SKM-1 (cell line): Measurements from ENCODE around the gene AP2A1.
"Not testable (repeated sequence)": the region's sequence is repeated elsewhere in the genome, so short reads cannot be mapped to it uniquely, and the experiment has no call there.

ENCODE experiments used
- DNase-seq: peaks from one replicate; lab custom pipeline; 2025; ENCODE audit not compliant: unreplicated experiment; lab: John Stamatoyannopoulos, UW

Gene AP2A1

DNA sequence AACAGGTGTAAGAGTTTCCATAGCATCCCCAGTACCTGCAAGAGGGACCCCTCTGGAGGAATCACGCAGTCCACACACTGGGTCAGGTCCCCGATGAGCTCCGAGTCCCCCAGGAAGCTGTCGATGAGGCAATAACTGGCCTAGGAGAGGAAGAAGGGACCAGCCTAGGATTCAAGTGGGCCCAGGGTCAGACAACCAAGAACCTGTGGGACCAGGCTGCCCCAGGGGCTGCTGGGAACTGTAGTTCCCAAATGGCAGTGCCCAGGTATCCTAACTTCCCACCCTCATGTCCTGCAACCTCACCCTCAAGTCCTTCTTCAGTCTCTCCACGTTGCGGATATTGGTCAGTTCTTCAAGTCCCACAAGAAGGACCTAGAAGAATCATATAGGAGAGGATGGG lies 44.5 kb downstream of the AP2A1 start:
- DNase-seq = no peak

- no peak for DNase-seq
Observed at GRCh38 chr19:49812452-49812996, 45.7 kb downstream of the AP2A1 start.

DNA sequence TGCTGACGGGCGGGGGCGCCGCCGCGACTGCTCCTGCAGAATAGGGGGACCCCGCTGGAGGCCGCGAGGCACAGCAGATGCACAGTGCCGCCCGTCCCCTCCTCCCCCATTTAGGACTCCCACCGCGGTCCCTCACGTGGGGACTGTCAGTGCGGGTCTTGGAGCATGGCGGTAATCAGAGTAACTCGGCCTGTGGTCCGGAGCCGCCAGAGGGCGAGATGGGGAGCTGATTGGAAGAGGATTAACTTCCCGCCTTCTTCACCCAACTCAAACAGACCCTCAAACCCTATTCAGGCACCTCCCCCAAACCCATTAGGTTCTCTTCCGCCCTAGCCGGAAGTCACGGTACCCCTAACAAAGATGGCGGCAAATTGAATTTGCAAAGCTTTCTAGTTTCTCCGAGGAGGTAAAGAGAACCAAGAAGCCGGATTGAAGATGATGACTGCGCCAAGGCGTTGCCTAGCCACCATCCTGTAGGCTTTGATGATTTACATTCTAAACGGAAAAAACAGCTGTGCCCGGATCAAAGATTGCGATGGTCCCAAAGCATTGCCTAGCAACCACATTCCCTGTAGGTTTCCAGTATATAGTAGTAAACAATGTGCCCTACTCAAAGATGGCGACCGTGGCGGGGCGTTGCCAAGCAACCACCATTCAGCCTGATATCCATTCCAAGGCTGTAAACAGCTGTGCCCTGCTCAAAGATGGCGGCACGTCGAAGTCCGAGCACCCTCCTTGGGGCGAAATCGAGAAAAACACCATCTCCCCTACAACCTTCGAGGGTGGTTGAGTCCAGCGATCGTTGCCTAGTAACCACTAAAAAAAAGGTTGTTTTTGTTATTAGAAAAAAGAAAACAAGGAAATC lies 46.4 kb downstream of the AP2A1 start, which contains the start of gene FUZ:
Gene FUZ, minus strand, starts transcription at position 296 of the 865 bp plus-strand sequence. Its CDS starts 186 bp downstream, at position 110.
- no peak for DNase-seq

DNA sequence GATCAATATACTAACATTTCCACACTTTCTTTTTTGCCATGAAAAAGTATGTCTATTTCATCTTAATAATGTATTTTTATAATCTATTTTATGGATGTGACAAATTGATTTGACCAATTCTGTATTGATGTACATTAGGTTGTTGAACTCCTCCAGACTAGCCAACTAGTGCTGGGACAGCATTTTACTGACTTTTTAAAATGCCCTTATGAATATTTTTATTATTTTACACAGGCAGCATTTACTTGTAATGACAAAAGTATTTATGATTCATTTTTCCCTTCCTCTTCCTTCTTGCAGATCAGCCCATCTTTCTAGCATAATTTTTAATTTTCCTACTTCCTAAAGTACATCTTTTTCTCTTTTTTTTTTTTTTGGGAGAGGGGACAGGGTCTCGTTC lies 47.2 kb downstream of the AP2A1 start:
- DNase-seq = no peak

DNA sequence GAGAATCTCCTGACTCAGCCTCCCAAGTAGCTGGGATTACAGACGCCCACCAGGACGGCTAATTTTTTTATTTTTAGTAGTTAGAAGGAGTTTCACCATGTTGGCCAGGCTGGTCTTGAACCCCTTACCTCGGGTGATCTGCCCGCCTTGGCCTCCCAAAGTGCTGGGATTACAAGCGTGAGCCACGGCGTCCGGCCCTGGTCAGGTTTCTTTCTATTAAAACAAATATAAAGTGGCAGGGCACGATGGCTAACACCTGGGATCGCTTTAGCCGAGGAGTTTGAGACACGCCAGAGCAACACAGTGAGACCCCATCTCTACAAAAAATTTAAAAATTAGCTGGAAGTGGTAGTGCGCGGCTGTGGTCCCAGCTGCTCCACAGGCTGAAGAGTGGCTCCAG lies 49.8 kb downstream of the AP2A1 start:
- no peak for DNase-seq

DNA sequence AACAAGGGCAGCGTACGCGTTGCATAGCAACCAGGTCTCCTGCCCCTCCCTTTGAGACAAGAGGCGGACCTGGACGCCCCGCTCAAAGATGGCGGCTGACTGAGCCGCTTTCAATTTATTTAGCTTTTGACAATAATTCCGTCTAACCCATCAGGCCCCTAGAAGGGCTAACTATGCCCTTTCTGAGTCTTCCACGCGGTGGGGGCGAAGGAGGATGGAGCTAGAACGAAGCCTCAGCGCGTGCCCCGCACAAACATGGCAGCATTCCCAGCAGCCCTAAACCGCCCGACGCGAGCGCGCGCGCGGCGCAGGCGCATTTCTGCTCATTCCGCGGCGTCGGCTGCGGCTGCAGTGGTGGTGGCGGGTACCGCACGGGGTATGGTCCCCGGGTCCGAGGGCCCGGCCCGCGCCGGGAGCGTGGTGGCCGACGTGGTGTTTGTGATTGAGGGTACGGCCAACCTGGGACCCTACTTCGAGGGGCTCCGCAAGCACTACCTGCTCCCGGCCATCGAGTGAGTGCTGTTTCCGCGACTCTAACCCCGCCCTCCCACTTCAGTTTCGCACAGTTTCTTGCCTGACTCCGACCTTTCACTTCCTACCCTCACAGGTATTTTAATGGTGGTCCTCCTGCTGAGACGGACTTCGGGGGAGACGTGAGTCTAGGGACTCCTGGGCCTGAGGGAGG lies 51.3 kb downstream of the AP2A1 start, which contains the start of gene MED25:
Gene MED25, plus strand, starts transcription at position 326 of the 685 bp plus-strand sequence. Its CDS starts 53 bp downstream, at position 379.
- DNase-seq = no peak

DNA sequence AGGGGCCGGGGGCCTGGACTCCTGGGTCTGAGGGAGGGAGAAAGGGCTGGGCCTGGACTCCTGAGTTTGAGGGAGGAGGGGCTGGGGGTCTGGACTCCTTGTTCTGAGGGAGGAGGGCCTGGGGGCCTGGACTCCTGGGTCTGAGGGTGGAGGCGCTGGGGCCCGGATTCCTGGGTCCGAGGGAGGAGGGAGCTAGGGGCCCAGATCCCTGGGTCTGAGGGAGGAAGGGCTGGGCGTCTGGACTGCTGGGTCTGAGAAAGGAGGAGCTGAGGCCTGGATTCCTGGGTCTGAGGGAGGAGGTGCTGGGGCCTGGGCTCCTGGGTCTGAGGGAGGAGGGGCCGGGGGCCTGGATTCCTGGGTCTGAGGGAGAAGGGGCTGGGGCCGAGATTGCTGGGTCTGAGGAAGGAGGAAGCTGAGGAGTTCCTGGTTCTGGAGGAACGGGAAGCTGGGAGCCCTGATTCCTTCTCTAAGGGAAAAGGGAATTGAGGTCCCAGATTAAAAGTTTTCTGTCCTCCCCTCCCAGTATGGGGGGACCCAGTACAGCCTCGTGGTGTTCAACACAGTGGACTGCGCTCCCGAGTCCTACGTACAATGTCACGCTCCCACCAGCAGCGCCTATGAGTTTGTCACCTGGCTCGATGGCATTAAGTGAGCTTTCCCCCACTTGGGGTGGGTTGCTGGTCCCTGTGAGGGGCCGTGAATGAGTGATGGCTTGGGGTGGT lies 52.0 kb downstream of the AP2A1 start:
- DNase-seq = no peak

DNA sequence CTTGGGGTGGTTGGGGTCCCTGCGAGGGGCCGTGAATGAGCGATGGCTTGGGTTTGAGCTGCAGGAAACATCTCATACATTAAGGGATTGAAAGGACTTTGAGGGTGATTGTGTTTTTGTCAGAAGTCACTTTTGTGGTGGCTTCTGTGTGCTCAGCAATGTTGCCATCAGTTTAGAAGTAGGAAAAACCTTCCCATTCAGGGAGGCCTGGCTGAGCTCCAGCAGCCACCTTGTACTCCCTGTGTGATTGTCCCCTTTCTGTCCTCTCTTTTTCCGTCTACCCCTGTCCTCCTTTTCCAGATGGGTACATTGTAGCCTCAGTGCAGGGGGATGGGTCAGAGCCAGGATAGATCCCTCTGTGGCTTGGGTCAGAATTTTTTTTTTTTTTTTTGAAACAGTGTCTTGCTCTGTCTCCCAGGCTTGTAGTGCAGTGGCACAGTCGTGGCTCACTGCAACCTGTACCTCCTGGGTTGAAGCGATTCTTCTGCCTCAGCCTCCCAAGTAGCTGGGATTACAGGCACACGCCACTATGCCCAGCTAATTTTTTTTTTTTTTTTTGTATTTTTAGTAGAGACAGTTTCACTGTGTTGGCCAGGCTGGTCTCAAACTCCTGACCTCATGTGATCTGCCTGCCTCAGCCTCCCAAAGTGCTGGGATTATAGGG lies 52.8 kb downstream of the AP2A1 start:
- not testable (repeated sequence) for DNase-seq

GRCh38 chr19:49820125-49820524 lies 53.3 kb downstream of the AP2A1 start:
- no peak for DNase-seq

DNA sequence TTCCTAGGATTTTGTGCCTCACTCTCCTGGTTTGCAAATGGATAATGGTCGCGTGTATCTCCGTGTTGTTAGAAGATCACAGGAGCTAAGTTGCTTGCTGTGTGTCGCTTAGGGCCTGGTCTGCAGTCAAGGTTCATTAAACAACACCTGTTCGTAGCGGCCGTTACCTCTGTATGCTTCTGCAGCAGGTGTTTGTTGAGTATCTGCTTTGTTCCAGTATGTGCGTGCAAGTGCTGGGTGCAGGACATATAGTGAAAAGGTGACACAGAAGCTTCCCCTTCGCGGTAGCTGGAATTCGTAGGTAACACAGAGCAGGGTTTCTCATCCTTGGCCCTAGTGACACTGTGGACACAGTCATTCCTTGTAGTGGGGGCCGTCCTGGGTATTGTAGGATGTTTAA lies 56.7 kb downstream of the AP2A1 start:
- DNase-seq = no peak

- DNase-seq = no peak
Observed at GRCh38 chr19:49824662-49825061, 57.9 kb downstream of the AP2A1 start.

GRCh38 chr19:49827034-49827433 lies 60.2 kb downstream of the AP2A1 start:
- no peak for DNase-seq

GRCh38 chr19:49829200-49829599 lies 62.4 kb downstream of the AP2A1 start:
- no peak for DNase-seq

DNA sequence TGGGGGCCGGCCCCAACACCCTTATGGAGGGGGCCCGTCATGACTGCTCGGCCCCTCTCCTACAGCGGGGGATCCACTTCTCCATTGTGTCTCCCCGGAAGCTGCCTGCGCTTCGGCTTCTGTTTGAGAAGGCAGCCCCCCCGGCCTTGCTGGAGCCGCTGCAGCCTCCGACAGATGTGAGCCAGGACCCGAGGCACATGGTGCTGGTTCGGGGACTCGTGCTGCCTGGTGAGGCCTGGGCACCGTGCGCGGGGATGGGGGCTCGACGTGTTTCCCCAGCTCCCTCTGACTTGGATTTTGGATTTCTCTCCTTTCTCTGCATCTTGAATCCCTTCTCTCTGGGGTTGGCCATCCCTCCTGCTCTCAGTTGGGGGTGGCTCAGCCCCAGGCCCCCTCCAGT lies 62.9 kb downstream of the AP2A1 start:
- no peak for DNase-seq

- no peak for DNase-seq
Observed at GRCh38 chr19:49830766-49831165, 64.0 kb downstream of the AP2A1 start.

DNA sequence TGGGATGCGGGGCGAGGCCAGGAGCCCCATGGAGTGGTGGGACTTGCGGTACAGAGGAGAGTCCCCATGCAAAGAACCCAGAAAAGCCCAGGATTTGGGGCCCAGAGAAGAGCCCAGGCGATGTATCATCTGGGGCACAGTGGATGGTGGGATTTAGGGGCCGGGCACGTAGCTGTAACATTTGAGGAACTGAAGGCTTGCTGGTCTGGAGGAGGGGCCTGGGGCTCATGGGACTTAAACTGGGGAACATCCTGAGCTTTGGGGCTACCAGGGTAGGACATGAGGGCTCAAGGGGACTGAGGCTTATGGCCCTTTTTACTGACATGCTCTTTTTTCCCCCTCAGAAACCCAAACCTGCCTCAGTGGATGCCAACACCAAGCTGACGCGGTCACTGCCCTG lies 64.8 kb downstream of the AP2A1 start:
- DNase-seq = no peak

DNA sequence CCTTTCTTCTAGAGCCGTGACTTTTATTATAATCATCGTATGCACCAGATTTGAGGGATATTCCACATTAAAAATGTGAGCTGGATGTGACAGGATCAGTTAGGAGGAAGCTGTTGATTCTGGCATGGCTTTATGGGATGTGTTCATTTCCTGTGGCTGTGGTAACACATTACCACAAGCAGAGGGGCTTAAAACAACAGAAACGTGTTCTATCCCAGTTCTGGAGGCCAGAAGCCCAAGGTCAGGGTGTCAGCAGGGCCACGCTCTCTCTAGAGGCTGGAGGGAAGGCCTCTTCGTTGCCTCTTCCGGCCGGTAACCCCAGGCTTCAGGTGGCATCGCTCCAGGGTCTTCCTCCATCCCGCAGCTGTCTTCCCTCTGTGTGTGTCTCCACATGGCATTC lies 65.8 kb downstream of the AP2A1 start:
- no peak for DNase-seq

- no peak for DNase-seq
Observed at GRCh38 chr19:49833599-49833998, 66.8 kb downstream of the AP2A1 start.

GRCh38 chr19:49835562-49835961 lies 68.8 kb downstream of the AP2A1 start:
- DNase-seq = no peak

GRCh38 chr19:49836176-49837008 lies 69.6 kb downstream of the AP2A1 start:
- DNase-seq = no peak
